Suprapubic skin (tissue), 3 donors: ENCODE results near the gene CSGALNACT2.

Source experiments
- CTCF ChIP-seq, 2 donors: fragments of 200-600 bp in 1 of 2; fragments of 450-650 bp in 1 of 2; sonication (generic) in 1 of 2; IDR thresholded peaks; one replicate each; pipeline ENCODE4 v1.5.1; 2016 to 2019; ENCODE audit warnings: antibody characterized with exemption in 2 of 2, mild to moderate bottlenecking in 1 of 2, moderate library complexity in 1 of 2
- EP300 ChIP-seq: sonication (generic); formaldehyde crosslinking; IDR thresholded peaks from one replicate; pipeline ENCODE4 v1.6.1; 2017; ENCODE audit warnings: antibody characterized with exemption
- POLR2A ChIP-seq, 2 donors: fragments of 450-650 bp; IDR thresholded peaks; one replicate each; pipeline ENCODE4 v1.6.1; 2017; ENCODE audit warnings: antibody characterized with exemption in 2 of 2, mild to moderate bottlenecking in 2 of 2, moderate library complexity in 2 of 2

- TF ChIP-seq CTCF (IDR thresholded peaks at IDR 0.05): no peak
- TF ChIP-seq POLR2A (IDR thresholded peaks at IDR 0.05): no peak
- no peak for TF ChIP-seq EP300
Measured at GRCh38 chr10:43201545-43202131, 63.4 kb downstream of the CSGALNACT2 start.
